ENCODE data around the gene APLN. TPM values are rescaled to one million over a fixed set of nuclear protein-coding genes. Genes with fewer than 3 reads are reported as not detected.
A peak's percentile ranks its signal among the peaks of the same experiment; 100 is the strongest.

Gene APLN
- total RNA-seq, 1 donor, result 0.72 TPM

GRCh38 chrX:129650183-129650689 is 4.5 kb downstream of the APLN start:
- Histone ChIP-seq H3K27ac (ENCODE audit: low read depth, low read length) (no peak overlapping the region), H3K4me3 (ENCODE audit: insufficient read depth, low read length) (no peak overlapping the region), H3K27me3 (ENCODE audit: insufficient read depth, low read length) (peaks cover 3% of the 10 kb centered on the region), H3K36me3 (ENCODE audit: insufficient read depth, low read length) (no peaks in the 10 kb centered on the region), H2AFZ (ENCODE audit: low read length) (no peak overlapping the region), H3K4me2 (ENCODE audit: insufficient read depth, low read length) (no peak overlapping the region), H3K9me3 (ENCODE audit: low read depth, low read length) (no peaks in the 10 kb centered on the region), H4K20me1 (ENCODE audit: insufficient read depth, low read length) (no peaks in the 10 kb centered on the region), H3K4me1 (ENCODE audit: insufficient read depth, low read length) (no peaks in the 10 kb centered on the region), H3K79me2 (ENCODE audit: insufficient read depth, low read length) (no peaks in the 10 kb centered on the region)
- no peak for TF ChIP-seq CTCF (IDR thresholded peaks at IDR 0.05; ENCODE audit: extremely low read depth, low read depth, low read length)
- peak; percentile 54 for DNase-seq (ENCODE audit: insufficient read length, low spot score, missing footprints)

- Histone ChIP-seq H3K4me2 (ENCODE audit: insufficient read depth, low read length) (no peak overlapping the region), H3K27me3 (ENCODE audit: insufficient read depth, low read length) (peaks cover 3% of the 10 kb centered on the region), H3K79me2 (ENCODE audit: insufficient read depth, low read length) (no peaks in the 10 kb centered on the region), H3K9me3 (ENCODE audit: low read depth, low read length) (no peaks in the 10 kb centered on the region), H3K4me1 (ENCODE audit: insufficient read depth, low read length) (no peaks in the 10 kb centered on the region), H4K20me1 (ENCODE audit: insufficient read depth, low read length) (no peaks in the 10 kb centered on the region), H3K36me3 (ENCODE audit: insufficient read depth, low read length) (no peaks in the 10 kb centered on the region), H3K27ac (ENCODE audit: low read depth, low read length) (no peak overlapping the region), H3K4me3 (ENCODE audit: insufficient read depth, low read length) (no peak overlapping the region), H2AFZ (ENCODE audit: low read length) (no peak overlapping the region)
- peak; percentile 93 for DNase-seq (ENCODE audit: insufficient read length, low spot score, missing footprints)
- TF ChIP-seq CTCF (IDR thresholded peaks at IDR 0.05; ENCODE audit: extremely low read depth, low read depth, low read length), result no peak
Observed at GRCh38 chrX:129649268-129650182, 5.2 kb downstream of the APLN start.

GRCh38 chrX:129648514-129649267 is 6.1 kb downstream of the APLN start:
- Histone ChIP-seq H2AFZ (ENCODE audit: low read length) (no peak overlapping the region), H3K4me2 (ENCODE audit: insufficient read depth, low read length) (no peak overlapping the region), H3K79me2 (ENCODE audit: insufficient read depth, low read length) (no peaks in the 10 kb centered on the region), H3K4me1 (ENCODE audit: insufficient read depth, low read length) (no peaks in the 10 kb centered on the region), H3K36me3 (ENCODE audit: insufficient read depth, low read length) (no peaks in the 10 kb centered on the region), H4K20me1 (ENCODE audit: insufficient read depth, low read length) (no peaks in the 10 kb centered on the region), H3K27ac (ENCODE audit: low read depth, low read length) (no peak overlapping the region), H3K27me3 (ENCODE audit: insufficient read depth, low read length) (peaks cover 3% of the 10 kb centered on the region), H3K9me3 (ENCODE audit: low read depth, low read length) (no peaks in the 10 kb centered on the region), H3K4me3 (ENCODE audit: insufficient read depth, low read length) (no peak overlapping the region)
- DNase-seq (ENCODE audit: insufficient read length, low spot score, missing footprints), result peak; percentile 80
- no peak for TF ChIP-seq CTCF (IDR thresholded peaks at IDR 0.05; ENCODE audit: extremely low read depth, low read depth, low read length)
